RWPE1 (cell line): ENCODE measurements around the gene BLID.
A peak's percentile ranks its signal among the peaks of the same experiment; 100 is the strongest.

Source experiments
- CTCF ChIA-PET: fragments of 350-600 bp; sonication (Branson Sonifier 250); formaldehyde crosslinking; extraction: SDS; loops from one replicate; lab custom pipeline; 2021; lab: Yijun Ruan, JAX
- POLR2A ChIA-PET: fragments of 400-600 bp; formaldehyde crosslinking; extraction: SDS; loops from one replicate; lab custom pipeline; 2020; ENCODE audit warnings: antibody characterized with exemption; ENCODE audit not compliant: low non-redundant PET; lab: Yijun Ruan, JAX
- DNase-seq: peaks from one replicate; pipeline ENCODE4 v3.0.0; 2012; ENCODE audit warnings: low spot score
- H3K27ac ChIP-seq: fragments of 450-650 bp; 2 replicates; pipeline ENCODE4 v1.5.1; 2017
- TF ChIP-seq, protein P1 (sequence below): fragments of 450-650 bp; conservative IDR thresholded peaks from 2 replicates; pipeline ENCODE4 v1.5.1; 2017; ENCODE audit warnings: low read depth, mild to moderate bottlenecking

The BLID gene, protein sequence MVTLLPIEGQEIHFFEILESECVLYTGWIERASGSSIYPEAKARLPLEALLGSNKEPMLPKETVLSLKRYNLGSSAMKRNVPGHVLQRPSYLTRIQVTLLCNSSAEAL

DNA sequence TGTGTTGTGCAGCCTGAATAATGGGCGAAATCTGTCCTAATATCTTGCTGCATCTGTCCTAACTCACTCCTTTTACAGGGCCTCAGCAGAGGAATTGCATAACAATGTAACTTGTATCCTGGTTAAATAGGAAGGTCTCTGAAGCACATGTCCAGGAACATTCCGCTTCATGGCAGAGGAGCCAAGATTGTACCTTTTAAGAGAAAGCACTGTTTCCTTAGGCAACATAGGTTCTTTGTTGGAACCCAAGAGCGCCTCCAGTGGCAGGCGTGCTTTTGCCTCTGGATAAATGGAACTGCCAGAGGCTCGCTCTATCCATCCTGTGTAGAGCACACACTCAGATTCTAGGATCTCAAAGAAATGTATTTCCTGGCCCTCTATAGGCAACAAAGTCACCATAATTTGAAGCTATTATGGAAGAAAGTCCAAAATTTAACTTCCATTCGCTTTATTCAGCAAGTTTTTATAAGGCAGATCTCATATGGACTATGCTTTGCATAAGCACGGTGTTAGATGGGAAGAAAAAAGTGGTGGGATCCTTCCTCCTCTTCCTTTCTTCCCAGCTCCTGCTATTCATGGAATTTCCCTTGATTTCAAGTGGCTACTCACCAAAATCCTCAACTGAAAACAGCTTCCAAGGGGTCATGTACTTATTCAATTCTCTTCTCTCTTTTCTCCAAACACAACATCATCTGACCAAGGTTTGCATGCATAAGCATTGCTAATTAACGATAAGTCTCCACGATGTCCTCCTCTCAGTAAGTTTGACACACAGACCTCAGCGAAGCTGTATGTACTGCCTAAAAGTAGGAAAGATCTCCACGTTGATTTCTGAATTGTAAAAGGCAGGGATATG, at the start of gene BLID:
Gene BLID (minus strand): TSS at position 692 of the 856 bp plus-strand sequence. CDS start 293 bp downstream, at position 399.
- CTCF ChIA-PET = interaction anchor here (0.6 kb wide), 1 partner anchor 99 kb away, joined by 3 read pairs; no protein-coding TSS in a partner anchor
- no peak within 1 kb of the TSS for H3K27ac ChIP-seq
- TF ChIP-seq, protein P1, sequence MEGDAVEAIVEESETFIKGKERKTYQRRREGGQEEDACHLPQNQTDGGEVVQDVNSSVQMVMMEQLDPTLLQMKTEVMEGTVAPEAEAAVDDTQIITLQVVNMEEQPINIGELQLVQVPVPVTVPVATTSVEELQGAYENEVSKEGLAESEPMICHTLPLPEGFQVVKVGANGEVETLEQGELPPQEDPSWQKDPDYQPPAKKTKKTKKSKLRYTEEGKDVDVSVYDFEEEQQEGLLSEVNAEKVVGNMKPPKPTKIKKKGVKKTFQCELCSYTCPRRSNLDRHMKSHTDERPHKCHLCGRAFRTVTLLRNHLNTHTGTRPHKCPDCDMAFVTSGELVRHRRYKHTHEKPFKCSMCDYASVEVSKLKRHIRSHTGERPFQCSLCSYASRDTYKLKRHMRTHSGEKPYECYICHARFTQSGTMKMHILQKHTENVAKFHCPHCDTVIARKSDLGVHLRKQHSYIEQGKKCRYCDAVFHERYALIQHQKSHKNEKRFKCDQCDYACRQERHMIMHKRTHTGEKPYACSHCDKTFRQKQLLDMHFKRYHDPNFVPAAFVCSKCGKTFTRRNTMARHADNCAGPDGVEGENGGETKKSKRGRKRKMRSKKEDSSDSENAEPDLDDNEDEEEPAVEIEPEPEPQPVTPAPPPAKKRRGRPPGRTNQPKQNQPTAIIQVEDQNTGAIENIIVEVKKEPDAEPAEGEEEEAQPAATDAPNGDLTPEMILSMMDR = no peak
- POLR2A ChIA-PET = no interaction called here
- DNase-seq = no peak

DNA sequence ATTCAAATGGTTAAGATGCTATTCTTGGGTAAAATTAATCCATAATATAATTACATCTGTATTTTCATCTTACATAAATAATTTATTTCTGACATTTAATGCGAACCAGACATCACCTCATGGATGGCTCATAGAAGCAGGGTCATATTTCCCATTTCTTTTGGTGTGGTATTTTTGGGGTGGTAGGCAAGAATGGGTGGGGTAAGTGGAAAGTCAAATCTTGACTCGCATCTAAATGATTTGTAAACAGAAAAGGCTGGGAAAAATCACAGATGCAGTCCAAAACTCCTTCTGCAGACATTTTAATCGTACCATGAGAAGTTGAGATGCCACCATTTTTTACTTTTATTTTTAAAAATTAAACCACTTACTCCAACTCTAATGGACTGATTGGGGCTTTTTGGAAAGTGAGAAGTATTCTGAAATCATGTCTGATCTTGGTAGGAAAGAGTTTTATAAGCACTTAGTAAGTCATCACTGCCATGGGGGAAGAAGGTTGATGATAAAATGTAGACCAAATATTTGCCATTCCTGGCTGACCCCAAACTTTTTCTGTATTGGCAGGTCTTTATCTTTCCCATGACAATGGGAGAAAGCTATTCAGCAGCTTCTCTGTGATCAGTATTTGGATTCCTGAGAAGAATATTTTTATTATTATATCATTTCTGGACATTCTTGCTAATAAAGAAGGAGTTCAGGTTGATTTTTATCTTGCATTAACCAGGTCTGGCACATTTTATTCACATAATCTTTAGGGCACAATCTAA, 47.2 kb upstream of the BLID start:
- no peak for DNase-seq
- no peak overlapping the region for H3K27ac ChIP-seq
- ChIA-PET CTCF (no interaction called here), POLR2A (no interaction called here)
- TF ChIP-seq, protein P1 = no peak

DNA sequence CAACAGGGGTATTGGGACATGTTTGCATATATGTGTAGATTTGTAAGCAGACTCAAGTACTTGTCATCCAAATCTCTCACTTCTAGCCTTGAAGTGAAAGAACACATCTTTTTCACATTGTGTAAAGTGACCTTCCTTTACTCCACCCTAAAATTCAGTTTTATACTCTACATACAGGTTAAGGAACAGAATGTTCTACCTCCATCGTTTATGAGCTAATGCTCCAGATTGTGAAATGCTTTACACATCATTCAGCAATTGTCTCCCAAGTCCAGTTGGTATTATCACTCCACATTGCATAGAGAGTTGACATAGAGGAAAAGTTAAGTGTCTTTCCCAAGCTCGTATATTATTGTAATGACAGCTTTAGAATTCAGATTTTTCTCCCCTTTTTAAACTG, 46.1 kb upstream of the BLID start:
- ChIA-PET POLR2A (no interaction called here), CTCF (no interaction called here)
- peak; percentile 34 for DNase-seq
- peak overlapping the region; percentile 47 for H3K27ac ChIP-seq
- TF ChIP-seq, protein P1 = no peak

DNA sequence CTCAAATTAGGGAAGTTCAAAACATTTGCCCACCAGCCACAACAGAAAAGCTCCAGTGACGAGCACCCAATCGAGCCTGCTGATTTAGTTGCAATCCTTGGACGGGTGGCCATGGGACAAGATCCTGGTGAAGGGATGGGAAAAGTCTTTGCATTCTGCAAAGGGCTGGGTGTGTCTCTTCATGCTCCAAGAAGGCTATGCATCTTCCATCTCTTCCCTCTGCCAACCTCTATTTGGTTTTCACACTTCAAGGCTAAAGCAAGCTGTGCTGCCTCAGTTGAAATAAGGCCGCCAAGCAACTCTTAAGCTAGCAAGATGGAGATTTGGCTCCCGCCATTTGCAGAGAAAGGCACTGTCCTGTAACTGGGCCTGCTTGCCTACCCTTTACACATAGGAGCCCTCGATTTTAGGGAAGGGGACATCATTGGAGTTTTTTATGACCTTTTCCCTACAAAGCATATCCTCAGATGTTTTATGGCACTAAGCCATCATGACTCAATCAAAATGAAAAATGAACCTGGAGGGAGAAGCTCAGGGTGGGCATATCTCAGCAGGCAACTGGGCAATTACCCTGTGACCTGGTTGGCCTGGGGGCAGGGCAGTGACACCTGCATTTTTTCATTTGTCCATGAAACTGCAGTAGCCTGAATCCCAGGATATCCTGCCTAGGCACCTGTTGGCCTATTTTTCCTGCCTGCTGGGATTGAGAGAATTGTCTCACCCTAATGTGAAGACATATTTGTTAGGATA, 45.0 kb upstream of the BLID start:
- CTCF ChIA-PET = interaction anchor here (1.0 kb wide), 1 partner anchor 55 kb away, joined by 3 read pairs; no protein-coding TSS in a partner anchor
- DNase-seq = no peak
- TF ChIP-seq, protein P1 = no peak
- peak overlapping the region; percentile 79 for H3K27ac ChIP-seq
- POLR2A ChIA-PET = no interaction called here

DNA sequence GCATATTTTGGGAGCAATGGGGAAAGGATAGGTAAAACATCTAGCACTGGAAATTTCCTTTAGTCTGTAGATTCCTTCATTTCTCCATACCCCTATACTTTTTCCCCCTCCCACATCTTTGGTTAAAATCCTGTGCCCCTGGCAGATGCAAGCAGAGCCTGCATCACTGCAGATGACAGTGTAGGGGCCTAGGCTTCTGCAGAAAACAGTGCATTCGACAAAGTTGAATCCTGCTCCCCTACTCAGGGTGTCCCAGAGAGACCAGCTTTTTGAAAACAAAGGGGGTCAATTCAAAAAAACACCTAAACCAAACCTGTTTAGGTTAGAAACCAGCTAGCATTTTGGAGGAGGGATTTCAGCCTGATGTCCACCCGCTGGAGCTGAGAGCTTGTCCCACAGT, 43.8 kb upstream of the BLID start:
- TF ChIP-seq, protein P1 = no peak
- ChIA-PET POLR2A (no interaction called here), CTCF (no interaction called here)
- DNase-seq = no peak
- H3K27ac ChIP-seq = peak overlapping the region; percentile 88
